Endodermal cell (in vitro differentiated cells): ENCODE measurements around the gene GUCA2A. TPM values are rescaled to one million over a fixed set of nuclear protein-coding genes. Genes with fewer than 3 reads are reported as not detected.

Experiments
- DNase-seq: peaks from one replicate; pipeline ENCODE4 v3.0.0-alpha.2; 2017
- H3K27ac ChIP-seq: 2 replicates; pipeline ENCODE4 v1.5.1; 2013; ENCODE audit warnings: mild to moderate bottlenecking, low read depth, low read length, moderate library complexity
- H3K27me3 ChIP-seq: 2 replicates; pipeline ENCODE4 v1.6.1; 2013; ENCODE audit warnings: mild to moderate bottlenecking, low read length, moderate library complexity; ENCODE audit not compliant: insufficient read depth, control insufficient read depth, poor library complexity, severe bottlenecking
- H3K36me3 ChIP-seq: 2 replicates; pipeline ENCODE4 v1.7.0; 2013; ENCODE audit warnings: mild to moderate bottlenecking, low read length, moderate library complexity; ENCODE audit not compliant: control insufficient read depth, insufficient read depth
- H3K4me1 ChIP-seq: one replicate; pipeline ENCODE4 v1.7.0; 2013; ENCODE audit warnings: low read length; ENCODE audit not compliant: control insufficient read depth, insufficient read depth
- H3K4me3 ChIP-seq: 2 replicates; pipeline ENCODE4 v1.5.1; 2013; ENCODE audit warnings: mild to moderate bottlenecking, low read length, moderate library complexity
- H3K9ac ChIP-seq: 2 replicates; pipeline ENCODE4 v1.6.1; 2013; ENCODE audit warnings: mild to moderate bottlenecking, low read length, moderate library complexity; ENCODE audit not compliant: poor library complexity, severe bottlenecking; ENCODE audit errors: extremely low read depth
- H3K9me3 ChIP-seq: 2 replicates; pipeline ENCODE4 v1.6.1; 2013; ENCODE audit warnings: mild to moderate bottlenecking, low read length, moderate library complexity; ENCODE audit not compliant: control insufficient read depth
- H3K27ac Mint-ChIP-seq: 2 replicates; pipeline ENCODE4 v1.8.0; 2020; ENCODE audit warnings: mixed read lengths
- H3K27me3 Mint-ChIP-seq: 2 replicates; pipeline ENCODE4 v1.8.0; 2021; ENCODE audit warnings: mild to moderate bottlenecking, mixed read lengths; ENCODE audit not compliant: insufficient read depth
- H3K36me3 Mint-ChIP-seq: 2 replicates; pipeline ENCODE4 v1.8.0; 2020; ENCODE audit warnings: low read depth, mixed read lengths
- H3K4me1 Mint-ChIP-seq: 2 replicates; pipeline ENCODE4 v1.8.0; 2020; ENCODE audit warnings: mixed read lengths
- H3K4me3 Mint-ChIP-seq: 2 replicates; pipeline ENCODE4 v1.8.0; 2020; ENCODE audit warnings: mild to moderate bottlenecking, moderate library complexity, mixed read lengths
- H3K9me3 Mint-ChIP-seq: 2 replicates; pipeline ENCODE4 v1.8.0; 2020; ENCODE audit warnings: mild to moderate bottlenecking, mixed read lengths
- CTCF ChIP-seq: fragments of 200-600 bp; sonication (generic); conservative IDR thresholded peaks from 2 replicates; pipeline ENCODE4 v1.5.0; 2021; ENCODE audit warnings: antibody characterized with exemption, mild to moderate bottlenecking
- WGBS, 2 experiments: methylation state at CpG; one replicate each; pipeline versions ENCODE4 v1.1.5 to v1.1.7; 2013; ENCODE audit warnings: missing lambda C conversion rate in 2 of 2, mixed read lengths in 1 of 2; ENCODE audit not compliant: insufficient coverage in 1 of 2, insufficient read length in 1 of 2; 5-methylcytosine and 5-hydroxymethylcytosine counted together
- total RNA-seq, 2 donors: library from RNA; stranded (reverse); fragmentation: NEBNext Ultra II Directional in 1 of 2; extraction: Animal tissue kit (Norgen Biotek cat#: 25700) in 1 of 2; gene quantifications; 2 replicates in 1 of 2; 3 replicates in 1 of 2; pipeline ENCODE4 v1.2.1, GENCODE V29; 2021

Gene GUCA2A
- total RNA-seq, 2 donors from 2014 or later, result 1.9 TPM; not detected in 1

GRCh38 chr1:42136466-42136865, 28.1 kb downstream of the GUCA2A start:
- TF ChIP-seq CTCF, result no peak
- Mint-ChIP-seq H3K4me3 (no peak overlapping the region), H3K36me3 (no peaks in the 10 kb centered on the region), H3K9me3 (no peaks in the 10 kb centered on the region), H3K27ac (no peak overlapping the region), H3K4me1 (no peaks in the 10 kb centered on the region), H3K27me3 (peaks cover 8% of the 10 kb centered on the region)
- no peaks in the 10 kb centered on the region for H3K4me1 ChIP-seq
- H3K27me3 ChIP-seq, result no peaks in the 10 kb centered on the region
- no peak for DNase-seq
- no peaks in the 10 kb centered on the region for H3K9me3 ChIP-seq
- H3K36me3 ChIP-seq, result no peaks in the 10 kb centered on the region
- H3K27ac ChIP-seq, result no peak overlapping the region
- no peak overlapping the region for H3K9ac ChIP-seq
- no peak overlapping the region for H3K4me3 ChIP-seq

GRCh38 chr1:42135426-42135825, 29.1 kb downstream of the GUCA2A start:
- Histone ChIP-seq H3K27me3 (no peaks in the 10 kb centered on the region), H3K36me3 (no peaks in the 10 kb centered on the region), H3K27ac (no peak overlapping the region), H3K4me3 (no peak overlapping the region), H3K9me3 (no peaks in the 10 kb centered on the region), H3K4me1 (no peaks in the 10 kb centered on the region), H3K9ac (no peak overlapping the region)
- Mint-ChIP-seq H3K9me3 (no peaks in the 10 kb centered on the region), H3K27ac (no peak overlapping the region), H3K36me3 (no peaks in the 10 kb centered on the region), H3K4me3 (no peak overlapping the region), H3K27me3 (peaks cover 8% of the 10 kb centered on the region), H3K4me1 (no peaks in the 10 kb centered on the region)
- no peak for TF ChIP-seq CTCF
- WGBS, 2 experiments, result 87 to 91% methylated on average over 3 of the region's 3 CpGs
- DNase-seq, result no peak

GRCh38 chr1:42133809-42134526, 30.6 kb downstream of the GUCA2A start:
- WGBS, 2 experiments, result 80 to 88% methylated on average over 8 to 10 of the region's 10 CpGs
- H3K9me3 ChIP-seq, result no peaks in the 10 kb centered on the region
- Mint-ChIP-seq H3K9me3 (no peaks in the 10 kb centered on the region), H3K4me3 (no peak overlapping the region), H3K27me3 (peaks cover 8% of the 10 kb centered on the region), H3K4me1 (no peaks in the 10 kb centered on the region), H3K27ac (no peak overlapping the region), H3K36me3 (no peaks in the 10 kb centered on the region)
- no peaks in the 10 kb centered on the region for H3K36me3 ChIP-seq
- no peak overlapping the region for H3K4me3 ChIP-seq
- no peak for TF ChIP-seq CTCF
- H3K9ac ChIP-seq, result no peak overlapping the region
- no peaks in the 10 kb centered on the region for H3K4me1 ChIP-seq
- H3K27ac ChIP-seq, result no peak overlapping the region
- H3K27me3 ChIP-seq, result peaks cover 2% of the 10 kb centered on the region
- no peak for DNase-seq
